ENCODE data around the gene FHAD1.

The FHAD1 gene

GRCh38 chr1:15339570-15339969 lies 92.5 kb downstream of the FHAD1 start:
- no peak for DNase-seq (ENCODE audit: low read depth)
- TF ChIP-seq POLR2A (IDR thresholded peaks at IDR 0.05; ENCODE audit: extremely low read depth, insufficient read length): no peak
- TF ChIP-seq MYC (IDR thresholded peaks at IDR 0.05; ENCODE audit: low read depth, low read length): no peak
- TF ChIP-seq CTCF (IDR thresholded peaks at IDR 0.05; ENCODE audit: low read depth, low read length): no peak
- TF ChIP-seq MAX (IDR thresholded peaks at IDR 0.05; ENCODE audit: low read depth, low read length): no peak
- no peak overlapping the region for H3K4me3 ChIP-seq (ENCODE audit: low read depth, low read length)

GRCh38 chr1:15341228-15341627 lies 94.2 kb downstream of the FHAD1 start:
- no peak overlapping the region for H3K4me3 ChIP-seq (ENCODE audit: low read depth, low read length)
- DNase-seq (ENCODE audit: low read depth): no peak
- TF ChIP-seq POLR2A (IDR thresholded peaks at IDR 0.05; ENCODE audit: extremely low read depth, insufficient read length): no peak
- TF ChIP-seq CTCF (IDR thresholded peaks at IDR 0.05; ENCODE audit: low read depth, low read length): no peak
- TF ChIP-seq MYC (IDR thresholded peaks at IDR 0.05; ENCODE audit: low read depth, low read length): no peak
- no peak for TF ChIP-seq MAX (IDR thresholded peaks at IDR 0.05; ENCODE audit: low read depth, low read length)

- no peak overlapping the region for H3K4me3 ChIP-seq (ENCODE audit: low read depth, low read length)
- TF ChIP-seq CTCF (IDR thresholded peaks at IDR 0.05; ENCODE audit: low read depth, low read length) (no peak), POLR2A (IDR thresholded peaks at IDR 0.05; ENCODE audit: extremely low read depth, insufficient read length) (no peak), MAX (IDR thresholded peaks at IDR 0.05; ENCODE audit: low read depth, low read length) (peak; percentile 44; the same call in 1 of the 2 replicates), MYC (IDR thresholded peaks at IDR 0.05; ENCODE audit: low read depth, low read length) (peak; percentile 61)
- DNase-seq (ENCODE audit: low read depth): peak; percentile 80
Observed at GRCh38 chr1:15341634-15342407, 94.8 kb downstream of the FHAD1 start.

- H3K4me3 ChIP-seq (ENCODE audit: low read depth, low read length): no peak overlapping the region
- no peak for DNase-seq (ENCODE audit: low read depth)
- TF ChIP-seq MYC (IDR thresholded peaks at IDR 0.05; ENCODE audit: low read depth, low read length) (no peak), MAX (IDR thresholded peaks at IDR 0.05; ENCODE audit: low read depth, low read length) (no peak), POLR2A (IDR thresholded peaks at IDR 0.05; ENCODE audit: extremely low read depth, insufficient read length) (no peak)
Observed at GRCh38 chr1:15342408-15342967, 95.5 kb downstream of the FHAD1 start.

- no peak overlapping the region for H3K4me3 ChIP-seq (ENCODE audit: low read depth, low read length)
- TF ChIP-seq CTCF (IDR thresholded peaks at IDR 0.05; ENCODE audit: low read depth, low read length) (no peak), POLR2A (IDR thresholded peaks at IDR 0.05; ENCODE audit: extremely low read depth, insufficient read length) (no peak), MAX (IDR thresholded peaks at IDR 0.05; ENCODE audit: low read depth, low read length) (no peak), MYC (IDR thresholded peaks at IDR 0.05; ENCODE audit: low read depth, low read length) (no peak)
- DNase-seq (ENCODE audit: low read depth): no peak
Observed at GRCh38 chr1:15343099-15343498, 96.1 kb downstream of the FHAD1 start.

GRCh38 chr1:15343729-15344128 lies 96.7 kb downstream of the FHAD1 start:
- TF ChIP-seq POLR2A (IDR thresholded peaks at IDR 0.05; ENCODE audit: extremely low read depth, insufficient read length) (no peak), CTCF (IDR thresholded peaks at IDR 0.05; ENCODE audit: low read depth, low read length) (no peak), MYC (IDR thresholded peaks at IDR 0.05; ENCODE audit: low read depth, low read length) (no peak), MAX (IDR thresholded peaks at IDR 0.05; ENCODE audit: low read depth, low read length) (no peak)
- H3K4me3 ChIP-seq (ENCODE audit: low read depth, low read length): no peak overlapping the region

More at GRCh38 chr1:15343729-15344128, 96.7 kb downstream of the FHAD1 start:
- no peak for DNase-seq (ENCODE audit: low read depth)
